ENCODE results near the gene TEAD3. TPM values are rescaled to one million over a fixed set of nuclear protein-coding genes. Genes with fewer than 3 reads are reported as not detected.

Gene TEAD3
- total and polyA plus RNA-seq, 2 experiments from 2014 or later: 15.0 to 26.5 TPM

DNA sequence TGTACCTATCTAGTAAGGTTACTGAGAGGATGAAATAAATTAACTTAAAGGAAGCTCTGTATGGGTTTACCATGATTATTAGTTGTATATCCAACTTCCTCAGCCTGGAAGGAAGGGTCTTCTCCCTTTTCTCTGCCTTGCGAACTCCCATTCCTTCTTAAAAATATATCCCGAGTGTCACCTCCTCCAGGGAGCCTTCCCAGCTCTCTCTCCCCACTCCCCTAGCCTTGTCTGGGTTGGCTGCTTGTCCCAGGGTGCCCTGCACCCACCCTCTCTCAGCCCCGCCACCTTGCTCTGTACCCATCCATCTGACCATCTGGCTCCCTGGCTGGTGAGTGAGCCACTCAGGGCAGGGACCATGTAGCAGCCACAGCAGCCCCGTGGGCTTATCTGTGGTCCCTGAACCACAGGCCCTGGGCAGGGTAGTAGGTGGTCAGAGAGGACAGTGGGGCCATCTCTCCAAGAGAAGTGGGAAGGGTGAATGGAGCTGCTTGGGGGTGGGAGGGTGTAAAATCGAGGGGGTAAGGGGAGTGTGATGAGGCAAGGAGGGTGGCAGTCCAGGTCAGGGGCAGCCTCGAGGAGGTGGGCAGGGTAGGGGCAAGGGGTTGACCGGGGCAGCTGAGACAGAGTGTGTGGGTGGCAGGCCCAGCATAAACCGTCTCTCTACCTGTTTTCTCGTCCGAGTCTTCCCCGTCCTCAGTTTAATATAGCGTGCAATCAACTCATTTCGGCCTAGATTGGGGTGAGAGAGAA lies 12.8 kb downstream of the TEAD3 start:
- Histone ChIP-seq H3K79me2 (replicated peaks; ENCODE audit: insufficient read depth) (peaks cover 27% of the 10 kb centered on the region), H3K4me1 (ENCODE audit: insufficient read depth) (peaks cover 44% of the 10 kb centered on the region), H3K36me3 (ENCODE audit: insufficient read depth) (0 out of 2 replicates have a peak, but pooled peaks cover 6% of the 10 kb centered on the region), H3K27me3 (ENCODE audit: insufficient read depth) (no peaks in the 10 kb centered on the region), H3K4me3 (no peak overlapping the region), H3K9me2 (ENCODE audit: insufficient read depth) (no peaks in the 10 kb centered on the region), H4K20me1 (replicated peaks; ENCODE audit: insufficient read depth) (0 out of 2 replicates have a peak, but pooled peaks cover 3% of the 10 kb centered on the region), H3K27ac (ENCODE audit: low read depth) (peak overlapping the region; percentile 100), H3F3A (replicated peaks; ENCODE audit: low read depth) (peaks cover 21% of the 10 kb centered on the region), H2AFZ (no peak overlapping the region), H3K4me2 (peak overlapping the region; percentile 98)
- TF ChIP-seq POLR2AphosphoS5 (IDR thresholded peaks at IDR 0.05; ENCODE audit: low read depth) (no peak), STAT1 (IDR thresholded peaks at IDR 0.05; ENCODE audit: unreplicated experiment) (no peak), JUNB (IDR thresholded peaks at IDR 0.05; ENCODE audit: unreplicated experiment) (no peak), CREB1 (CRISPR knock-in tag; IDR thresholded peaks at IDR 0.05; ENCODE audit: low read depth) (no peak), ZNF331 (CRISPR knock-in tag; IDR thresholded peaks at IDR 0.05; ENCODE audit: low read depth) (no peak), EZH2 (IDR thresholded peaks at IDR 0.05; ENCODE audit: low read depth, unreplicated experiment) (no peak), EZH2phosphoT487 (IDR thresholded peaks at IDR 0.05; ENCODE audit: unreplicated experiment) (no peak), ZNF114 (CRISPR knock-in tag; IDR thresholded peaks at IDR 0.05) (no peak), NANOG (IDR thresholded peaks at IDR 0.05; ENCODE audit: borderline replicate concordance) (no peak)
- TF ChIP-seq, protein P1, sequence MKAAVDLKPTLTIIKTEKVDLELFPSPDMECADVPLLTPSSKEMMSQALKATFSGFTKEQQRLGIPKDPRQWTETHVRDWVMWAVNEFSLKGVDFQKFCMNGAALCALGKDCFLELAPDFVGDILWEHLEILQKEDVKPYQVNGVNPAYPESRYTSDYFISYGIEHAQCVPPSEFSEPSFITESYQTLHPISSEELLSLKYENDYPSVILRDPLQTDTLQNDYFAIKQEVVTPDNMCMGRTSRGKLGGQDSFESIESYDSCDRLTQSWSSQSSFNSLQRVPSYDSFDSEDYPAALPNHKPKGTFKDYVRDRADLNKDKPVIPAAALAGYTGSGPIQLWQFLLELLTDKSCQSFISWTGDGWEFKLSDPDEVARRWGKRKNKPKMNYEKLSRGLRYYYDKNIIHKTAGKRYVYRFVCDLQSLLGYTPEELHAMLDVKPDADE (IDR thresholded peaks at IDR 0.05): no peak
- TF ChIP-seq, protein P2, sequence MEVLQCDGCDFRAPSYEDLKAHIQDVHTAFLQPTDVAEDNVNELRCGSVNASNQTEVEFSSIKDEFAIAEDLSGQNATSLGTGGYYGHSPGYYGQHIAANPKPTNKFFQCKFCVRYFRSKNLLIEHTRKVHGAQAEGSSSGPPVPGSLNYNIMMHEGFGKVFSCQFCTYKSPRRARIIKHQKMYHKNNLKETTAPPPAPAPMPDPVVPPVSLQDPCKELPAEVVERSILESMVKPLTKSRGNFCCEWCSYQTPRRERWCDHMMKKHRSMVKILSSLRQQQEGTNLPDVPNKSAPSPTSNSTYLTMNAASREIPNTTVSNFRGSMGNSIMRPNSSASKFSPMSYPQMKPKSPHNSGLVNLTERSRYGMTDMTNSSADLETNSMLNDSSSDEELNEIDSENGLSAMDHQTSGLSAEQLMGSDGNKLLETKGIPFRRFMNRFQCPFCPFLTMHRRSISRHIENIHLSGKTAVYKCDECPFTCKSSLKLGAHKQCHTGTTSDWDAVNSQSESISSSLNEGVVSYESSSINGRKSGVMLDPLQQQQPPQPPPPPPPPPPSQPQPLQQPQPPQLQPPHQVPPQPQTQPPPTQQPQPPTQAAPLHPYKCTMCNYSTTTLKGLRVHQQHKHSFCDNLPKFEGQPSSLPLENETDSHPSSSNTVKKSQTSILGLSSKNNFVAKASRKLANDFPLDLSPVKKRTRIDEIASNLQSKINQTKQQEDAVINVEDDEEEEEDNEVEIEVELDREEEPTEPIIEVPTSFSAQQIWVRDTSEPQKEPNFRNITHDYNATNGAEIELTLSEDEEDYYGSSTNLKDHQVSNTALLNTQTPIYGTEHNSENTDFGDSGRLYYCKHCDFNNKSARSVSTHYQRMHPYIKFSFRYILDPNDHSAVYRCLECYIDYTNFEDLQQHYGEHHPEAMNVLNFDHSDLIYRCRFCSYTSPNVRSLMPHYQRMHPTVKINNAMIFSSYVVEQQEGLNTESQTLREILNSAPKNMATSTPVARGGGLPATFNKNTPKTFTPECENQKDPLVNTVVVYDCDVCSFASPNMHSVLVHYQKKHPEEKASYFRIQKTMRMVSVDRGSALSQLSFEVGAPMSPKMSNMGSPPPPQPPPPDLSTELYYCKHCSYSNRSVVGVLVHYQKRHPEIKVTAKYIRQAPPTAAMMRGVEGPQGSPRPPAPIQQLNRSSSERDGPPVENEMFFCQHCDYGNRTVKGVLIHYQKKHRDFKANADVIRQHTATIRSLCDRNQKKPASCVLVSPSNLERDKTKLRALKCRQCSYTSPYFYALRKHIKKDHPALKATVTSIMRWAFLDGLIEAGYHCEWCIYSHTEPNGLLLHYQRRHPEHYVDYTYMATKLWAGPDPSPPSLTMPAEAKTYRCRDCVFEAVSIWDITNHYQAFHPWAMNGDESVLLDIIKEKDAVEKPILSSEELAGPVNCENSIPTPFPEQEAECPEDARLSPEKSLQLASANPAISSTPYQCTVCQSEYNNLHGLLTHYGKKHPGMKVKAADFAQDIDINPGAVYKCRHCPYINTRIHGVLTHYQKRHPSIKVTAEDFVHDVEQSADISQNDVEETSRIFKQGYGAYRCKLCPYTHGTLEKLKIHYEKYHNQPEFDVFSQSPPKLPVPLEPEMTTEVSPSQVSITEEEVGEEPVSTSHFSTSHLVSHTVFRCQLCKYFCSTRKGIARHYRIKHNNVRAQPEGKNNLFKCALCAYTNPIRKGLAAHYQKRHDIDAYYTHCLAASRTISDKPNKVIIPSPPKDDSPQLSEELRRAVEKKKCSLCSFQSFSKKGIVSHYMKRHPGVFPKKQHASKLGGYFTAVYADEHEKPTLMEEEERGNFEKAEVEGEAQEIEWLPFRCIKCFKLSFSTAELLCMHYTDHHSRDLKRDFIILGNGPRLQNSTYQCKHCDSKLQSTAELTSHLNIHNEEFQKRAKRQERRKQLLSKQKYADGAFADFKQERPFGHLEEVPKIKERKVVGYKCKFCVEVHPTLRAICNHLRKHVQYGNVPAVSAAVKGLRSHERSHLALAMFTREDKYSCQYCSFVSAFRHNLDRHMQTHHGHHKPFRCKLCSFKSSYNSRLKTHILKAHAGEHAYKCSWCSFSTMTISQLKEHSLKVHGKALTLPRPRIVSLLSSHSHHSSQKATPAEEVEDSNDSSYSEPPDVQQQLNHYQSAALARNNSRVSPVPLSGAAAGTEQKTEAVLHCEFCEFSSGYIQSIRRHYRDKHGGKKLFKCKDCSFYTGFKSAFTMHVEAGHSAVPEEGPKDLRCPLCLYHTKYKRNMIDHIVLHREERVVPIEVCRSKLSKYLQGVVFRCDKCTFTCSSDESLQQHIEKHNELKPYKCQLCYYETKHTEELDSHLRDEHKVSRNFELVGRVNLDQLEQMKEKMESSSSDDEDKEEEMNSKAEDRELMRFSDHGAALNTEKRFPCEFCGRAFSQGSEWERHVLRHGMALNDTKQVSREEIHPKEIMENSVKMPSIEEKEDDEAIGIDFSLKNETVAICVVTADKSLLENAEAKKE (CRISPR knock-in tag; IDR thresholded peaks at IDR 0.05): no peak
- TF ChIP-seq, protein P3, sequence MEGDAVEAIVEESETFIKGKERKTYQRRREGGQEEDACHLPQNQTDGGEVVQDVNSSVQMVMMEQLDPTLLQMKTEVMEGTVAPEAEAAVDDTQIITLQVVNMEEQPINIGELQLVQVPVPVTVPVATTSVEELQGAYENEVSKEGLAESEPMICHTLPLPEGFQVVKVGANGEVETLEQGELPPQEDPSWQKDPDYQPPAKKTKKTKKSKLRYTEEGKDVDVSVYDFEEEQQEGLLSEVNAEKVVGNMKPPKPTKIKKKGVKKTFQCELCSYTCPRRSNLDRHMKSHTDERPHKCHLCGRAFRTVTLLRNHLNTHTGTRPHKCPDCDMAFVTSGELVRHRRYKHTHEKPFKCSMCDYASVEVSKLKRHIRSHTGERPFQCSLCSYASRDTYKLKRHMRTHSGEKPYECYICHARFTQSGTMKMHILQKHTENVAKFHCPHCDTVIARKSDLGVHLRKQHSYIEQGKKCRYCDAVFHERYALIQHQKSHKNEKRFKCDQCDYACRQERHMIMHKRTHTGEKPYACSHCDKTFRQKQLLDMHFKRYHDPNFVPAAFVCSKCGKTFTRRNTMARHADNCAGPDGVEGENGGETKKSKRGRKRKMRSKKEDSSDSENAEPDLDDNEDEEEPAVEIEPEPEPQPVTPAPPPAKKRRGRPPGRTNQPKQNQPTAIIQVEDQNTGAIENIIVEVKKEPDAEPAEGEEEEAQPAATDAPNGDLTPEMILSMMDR (conservative IDR thresholded peaks at IDR 0.05; ENCODE audit: low read depth in 2 of 2): no peak
- TF ChIP-seq, protein P4, sequence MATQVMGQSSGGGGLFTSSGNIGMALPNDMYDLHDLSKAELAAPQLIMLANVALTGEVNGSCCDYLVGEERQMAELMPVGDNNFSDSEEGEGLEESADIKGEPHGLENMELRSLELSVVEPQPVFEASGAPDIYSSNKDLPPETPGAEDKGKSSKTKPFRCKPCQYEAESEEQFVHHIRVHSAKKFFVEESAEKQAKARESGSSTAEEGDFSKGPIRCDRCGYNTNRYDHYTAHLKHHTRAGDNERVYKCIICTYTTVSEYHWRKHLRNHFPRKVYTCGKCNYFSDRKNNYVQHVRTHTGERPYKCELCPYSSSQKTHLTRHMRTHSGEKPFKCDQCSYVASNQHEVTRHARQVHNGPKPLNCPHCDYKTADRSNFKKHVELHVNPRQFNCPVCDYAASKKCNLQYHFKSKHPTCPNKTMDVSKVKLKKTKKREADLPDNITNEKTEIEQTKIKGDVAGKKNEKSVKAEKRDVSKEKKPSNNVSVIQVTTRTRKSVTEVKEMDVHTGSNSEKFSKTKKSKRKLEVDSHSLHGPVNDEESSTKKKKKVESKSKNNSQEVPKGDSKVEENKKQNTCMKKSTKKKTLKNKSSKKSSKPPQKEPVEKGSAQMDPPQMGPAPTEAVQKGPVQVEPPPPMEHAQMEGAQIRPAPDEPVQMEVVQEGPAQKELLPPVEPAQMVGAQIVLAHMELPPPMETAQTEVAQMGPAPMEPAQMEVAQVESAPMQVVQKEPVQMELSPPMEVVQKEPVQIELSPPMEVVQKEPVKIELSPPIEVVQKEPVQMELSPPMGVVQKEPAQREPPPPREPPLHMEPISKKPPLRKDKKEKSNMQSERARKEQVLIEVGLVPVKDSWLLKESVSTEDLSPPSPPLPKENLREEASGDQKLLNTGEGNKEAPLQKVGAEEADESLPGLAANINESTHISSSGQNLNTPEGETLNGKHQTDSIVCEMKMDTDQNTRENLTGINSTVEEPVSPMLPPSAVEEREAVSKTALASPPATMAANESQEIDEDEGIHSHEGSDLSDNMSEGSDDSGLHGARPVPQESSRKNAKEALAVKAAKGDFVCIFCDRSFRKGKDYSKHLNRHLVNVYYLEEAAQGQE (IDR thresholded peaks at IDR 0.05; ENCODE audit: unreplicated experiment): no peak
- H3K4me3 Mint-ChIP-seq: peak overlapping the region; percentile 10; the same call in 1 of the 3 replicates
- H3K9me3 Mint-ChIP-seq: no peaks in the 10 kb centered on the region; the same call in 2 of the 3 replicates
- peaks cover 17% of the 10 kb centered on the region for H3K36me3 Mint-ChIP-seq (ENCODE audit: low read depth)
- ATAC-seq: no peak
- DNase-seq (ENCODE audit: low spot score): no peak
- H3K27ac Mint-ChIP-seq: peak overlapping the region; percentile 99
- H3K27me3 Mint-ChIP-seq (ENCODE audit: insufficient read depth, low read depth, poor library complexity): peaks cover 19% of the 10 kb centered on the region
- peaks cover 40% of the 10 kb centered on the region for H3K4me1 Mint-ChIP-seq

Data from GM23338 (cell line).